HL-60 (cell line): ENCODE data around the gene ANO10.

Experiments used
- GABPA ChIP-seq: IDR thresholded peaks from 2 replicates; pipeline ENCODE4 v1.6.1; 2012; ENCODE audit warnings: low read depth
- POLR2AphosphoS5 ChIP-seq: IDR thresholded peaks from 2 replicates; pipeline ENCODE4 v1.6.1; 2012; ENCODE audit warnings: low read depth
- SPI1 ChIP-seq: IDR thresholded peaks from 2 replicates; pipeline ENCODE4 v1.6.1; 2012; ENCODE audit warnings: low read depth, mild to moderate bottlenecking, borderline replicate concordance
- TF ChIP-seq, protein P1 (sequence below): IDR thresholded peaks from one replicate; pipeline ENCODE4 v1.5.1; 2011; ENCODE audit warnings: low read length, control low read depth, inconsistent platforms; ENCODE audit not compliant: insufficient read depth
- TF ChIP-seq, protein P2 (sequence below): IDR thresholded peaks from 2 replicates; pipeline ENCODE4 v1.6.1; 2012; ENCODE audit warnings: low read depth; ENCODE audit not compliant: insufficient replicate concordance

DNA sequence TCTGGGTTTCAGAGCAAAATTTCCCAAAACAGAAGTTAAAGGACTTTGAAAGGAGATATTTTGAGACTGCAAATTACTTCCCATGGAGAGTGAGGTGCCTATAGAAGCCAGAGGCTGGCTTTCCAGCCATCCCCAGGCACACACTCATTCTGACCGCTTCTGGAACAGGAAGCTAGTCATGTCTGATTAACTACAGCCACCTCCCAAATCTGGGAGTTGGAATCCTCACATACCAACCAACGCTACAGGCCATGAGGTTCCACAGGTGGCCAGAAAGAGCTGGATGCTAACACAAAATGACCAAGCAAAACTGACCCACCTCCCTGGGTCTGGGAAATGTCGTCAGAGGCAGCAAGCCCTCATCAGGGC, 248.3 kb downstream of the ANO10 start:
- TF ChIP-seq, protein P1, sequence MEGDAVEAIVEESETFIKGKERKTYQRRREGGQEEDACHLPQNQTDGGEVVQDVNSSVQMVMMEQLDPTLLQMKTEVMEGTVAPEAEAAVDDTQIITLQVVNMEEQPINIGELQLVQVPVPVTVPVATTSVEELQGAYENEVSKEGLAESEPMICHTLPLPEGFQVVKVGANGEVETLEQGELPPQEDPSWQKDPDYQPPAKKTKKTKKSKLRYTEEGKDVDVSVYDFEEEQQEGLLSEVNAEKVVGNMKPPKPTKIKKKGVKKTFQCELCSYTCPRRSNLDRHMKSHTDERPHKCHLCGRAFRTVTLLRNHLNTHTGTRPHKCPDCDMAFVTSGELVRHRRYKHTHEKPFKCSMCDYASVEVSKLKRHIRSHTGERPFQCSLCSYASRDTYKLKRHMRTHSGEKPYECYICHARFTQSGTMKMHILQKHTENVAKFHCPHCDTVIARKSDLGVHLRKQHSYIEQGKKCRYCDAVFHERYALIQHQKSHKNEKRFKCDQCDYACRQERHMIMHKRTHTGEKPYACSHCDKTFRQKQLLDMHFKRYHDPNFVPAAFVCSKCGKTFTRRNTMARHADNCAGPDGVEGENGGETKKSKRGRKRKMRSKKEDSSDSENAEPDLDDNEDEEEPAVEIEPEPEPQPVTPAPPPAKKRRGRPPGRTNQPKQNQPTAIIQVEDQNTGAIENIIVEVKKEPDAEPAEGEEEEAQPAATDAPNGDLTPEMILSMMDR: no peak
- TF ChIP-seq, protein P2, sequence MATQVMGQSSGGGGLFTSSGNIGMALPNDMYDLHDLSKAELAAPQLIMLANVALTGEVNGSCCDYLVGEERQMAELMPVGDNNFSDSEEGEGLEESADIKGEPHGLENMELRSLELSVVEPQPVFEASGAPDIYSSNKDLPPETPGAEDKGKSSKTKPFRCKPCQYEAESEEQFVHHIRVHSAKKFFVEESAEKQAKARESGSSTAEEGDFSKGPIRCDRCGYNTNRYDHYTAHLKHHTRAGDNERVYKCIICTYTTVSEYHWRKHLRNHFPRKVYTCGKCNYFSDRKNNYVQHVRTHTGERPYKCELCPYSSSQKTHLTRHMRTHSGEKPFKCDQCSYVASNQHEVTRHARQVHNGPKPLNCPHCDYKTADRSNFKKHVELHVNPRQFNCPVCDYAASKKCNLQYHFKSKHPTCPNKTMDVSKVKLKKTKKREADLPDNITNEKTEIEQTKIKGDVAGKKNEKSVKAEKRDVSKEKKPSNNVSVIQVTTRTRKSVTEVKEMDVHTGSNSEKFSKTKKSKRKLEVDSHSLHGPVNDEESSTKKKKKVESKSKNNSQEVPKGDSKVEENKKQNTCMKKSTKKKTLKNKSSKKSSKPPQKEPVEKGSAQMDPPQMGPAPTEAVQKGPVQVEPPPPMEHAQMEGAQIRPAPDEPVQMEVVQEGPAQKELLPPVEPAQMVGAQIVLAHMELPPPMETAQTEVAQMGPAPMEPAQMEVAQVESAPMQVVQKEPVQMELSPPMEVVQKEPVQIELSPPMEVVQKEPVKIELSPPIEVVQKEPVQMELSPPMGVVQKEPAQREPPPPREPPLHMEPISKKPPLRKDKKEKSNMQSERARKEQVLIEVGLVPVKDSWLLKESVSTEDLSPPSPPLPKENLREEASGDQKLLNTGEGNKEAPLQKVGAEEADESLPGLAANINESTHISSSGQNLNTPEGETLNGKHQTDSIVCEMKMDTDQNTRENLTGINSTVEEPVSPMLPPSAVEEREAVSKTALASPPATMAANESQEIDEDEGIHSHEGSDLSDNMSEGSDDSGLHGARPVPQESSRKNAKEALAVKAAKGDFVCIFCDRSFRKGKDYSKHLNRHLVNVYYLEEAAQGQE: no peak
- TF ChIP-seq POLR2AphosphoS5 (no peak), GABPA (no peak), SPI1 (no peak)
